Uterus (tissue), 2 donors: ENCODE data around the gene BAD.

Experiments used
- CTCF ChIP-seq, 4 experiments: fragments of 200-600 bp in 2 of 4; fragments of 450-650 bp in 2 of 4; sonication (generic) in 2 of 4; IDR thresholded peaks; one replicate each; pipeline ENCODE4 v1.5.1; 2016 to 2019; ENCODE audit warnings: antibody characterized with exemption in 4 of 4, mild to moderate bottlenecking in 2 of 4, moderate library complexity in 1 of 4
- POLR2A ChIP-seq, 2 donors: fragments of 450-650 bp; IDR thresholded peaks; one replicate each; pipeline ENCODE4 v1.6.1; 2016; ENCODE audit warnings: antibody characterized with exemption in 2 of 2, mild to moderate bottlenecking in 1 of 2, moderate library complexity in 1 of 2

- no peak for TF ChIP-seq CTCF (IDR thresholded peaks at IDR 0.05)
- no peak for TF ChIP-seq POLR2A (IDR thresholded peaks at IDR 0.05)
Measured at GRCh38 chr11:64262271-64263002, 22.0 kb downstream of the BAD start.
